Measurements from ENCODE around the gene OLA1. TPM values are rescaled to one million over a fixed set of nuclear protein-coding genes. Genes with fewer than 3 reads are reported as not detected.
A peak's percentile ranks its signal among the peaks of the same experiment; 100 is the strongest.

The OLA1 gene
- total and polyA plus RNA-seq, 2 of the 4 experiments (the other 2 are of a cell fraction), result 54.7 to 71.2 TPM

- no peak for TF ChIP-seq POLR2A (IDR thresholded peaks at IDR 0.05; ENCODE audit: low read depth, low read length)
Measured at GRCh38 chr2:174248998-174249592, 763 bp upstream of the OLA1 start (continued).

DNA sequence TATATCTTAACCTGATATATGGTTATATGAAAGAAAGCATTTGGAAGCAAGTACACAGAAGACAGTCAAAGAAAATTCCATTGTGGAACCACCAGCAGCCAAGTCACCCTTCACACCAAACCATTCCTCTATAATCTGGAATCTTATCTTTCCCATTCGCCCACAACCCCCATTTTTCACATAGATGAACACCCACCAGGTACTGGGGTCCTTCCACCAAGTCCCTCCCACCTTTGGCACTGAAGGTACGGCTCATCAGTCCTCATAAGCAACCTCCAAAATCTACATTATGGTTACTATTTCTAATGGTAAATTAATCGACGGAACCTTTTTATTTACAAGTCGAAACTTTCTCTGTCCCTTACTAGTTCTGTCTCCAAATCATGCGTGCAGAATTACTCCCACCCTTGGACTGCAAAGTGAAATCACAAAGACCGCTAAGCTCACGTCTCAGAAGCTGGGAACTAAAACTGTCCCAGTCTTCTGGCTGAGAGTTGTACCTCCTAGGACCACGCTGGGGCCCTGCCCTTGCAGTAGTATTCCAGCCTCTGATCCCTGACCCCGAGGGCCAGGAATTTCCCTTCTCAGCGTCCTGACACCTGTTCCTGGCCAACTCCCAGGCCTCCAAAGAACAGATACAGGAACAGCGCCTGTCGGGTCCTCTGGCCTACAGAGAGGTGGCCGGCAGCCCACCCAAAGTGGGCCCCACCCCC lies 702 bp downstream of the OLA1 start:
- H3K18ac ChIP-seq (ENCODE audit: low read depth, low read length), result no peak overlapping the region
- H2BK5ac ChIP-seq (ENCODE audit: low read depth, low read length, poor library complexity, severe bottlenecking), result peak overlapping the region; percentile 41
- H2AK9ac ChIP-seq (replicated peaks; ENCODE audit: low read depth, low read length, poor library complexity), result peak overlapping the region; percentile 2
- no TSS peak for BruUV-seq (replicated peaks)
- no peaks in the 10 kb centered on the region for H3K4me1 ChIP-seq (ENCODE audit: control insufficient read depth, insufficient read depth, low read length)
- no peaks in the 10 kb centered on the region for H3K27me3 ChIP-seq (ENCODE audit: control insufficient read depth, insufficient read depth, low read length)
- intact Hi-C loops (cut with micrococcal nuclease), result loop anchor here (10.0 kb wide), 2 partner anchors 193 to 283 kb away; partner anchors contain the start of gene SP3
- no peak overlapping the region for H2BK120ac ChIP-seq (ENCODE audit: low read depth, low read length)
- peak overlapping the region; percentile 94 for H2AFZ ChIP-seq (replicated peaks; ENCODE audit: low read length, poor library complexity)
- no peak overlapping the region for H2BK15ac ChIP-seq (ENCODE audit: low read depth, low read length)
- H3K36me3 ChIP-seq (ENCODE audit: control insufficient read depth, insufficient read depth, low read length), result peaks cover 2% of the 10 kb centered on the region; the same call in 1 of the 2 replicates
- peak overlapping the region; percentile 89 for H3K4me3 ChIP-seq (ENCODE audit: insufficient read depth, low read depth, low read length)
- peaks cover 21 to 31% of the 10 kb centered on the region in 2 experiments for H3K79me1 ChIP-seq (ENCODE audit: low read depth in 1 of 2, low read length in 2 of 2)
- H3K4ac ChIP-seq (ENCODE audit: low read depth, low read length), result peak overlapping the region; percentile 9; the same call in 1 of the 2 replicates
- H2BK20ac ChIP-seq (ENCODE audit: low read depth, low read length), result no peak overlapping the region
- peaks cover 5% of the 10 kb centered on the region; the same call in 1 of the 2 replicates for H4K20me1 ChIP-seq (ENCODE audit: insufficient read depth, low read length)
- DNase-seq (peak; percentile 18), ATAC-seq (ENCODE audit: low read depth) (no peak; the same call in none of the 2 replicates)
- TF ChIP-seq MAZ (IDR thresholded peaks at IDR 0.05; ENCODE audit: borderline replicate concordance, low read depth, low read length), result no peak
- no peak for TF ChIP-seq RFX5 (IDR thresholded peaks at IDR 0.05; ENCODE audit: low read depth, low read length)
- no peak for TF ChIP-seq SMC3 (IDR thresholded peaks at IDR 0.05; ENCODE audit: low read depth, low read length)
- TF ChIP-seq CTCF (conservative IDR thresholded peaks at IDR 0.05; ENCODE audit: low read depth, low read length), result no peak
- no peak for TF ChIP-seq NFE2L2 (IDR thresholded peaks at IDR 0.05; ENCODE audit: low read depth, low read length)
- TF ChIP-seq FOS (IDR thresholded peaks at IDR 0.05; ENCODE audit: low read depth, low read length), result no peak
- TF ChIP-seq ELK1 (IDR thresholded peaks at IDR 0.05; ENCODE audit: borderline replicate concordance, low read depth, low read length), result no peak
- no peak for TF ChIP-seq MAFK (IDR thresholded peaks at IDR 0.05; ENCODE audit: low read depth, low read length)
- no peak for TF ChIP-seq CEBPB (IDR thresholded peaks at IDR 0.05; ENCODE audit: low read depth, low read length)
- no peak for TF ChIP-seq BHLHE40 (IDR thresholded peaks at IDR 0.05; ENCODE audit: low read depth, low read length)
- no peak for TF ChIP-seq POLR2A (IDR thresholded peaks at IDR 0.05; ENCODE audit: low read depth, low read length)
- TF ChIP-seq RAD21 (IDR thresholded peaks at IDR 0.05; ENCODE audit: low read length), result no peak
- peak overlapping the region; percentile 62; the same call in 1 of the 2 replicates for H3K23ac ChIP-seq (ENCODE audit: low read depth, low read length)
- H4K91ac ChIP-seq (ENCODE audit: insufficient read depth, low read depth, low read length), result no peak overlapping the region
- no peak overlapping the region; the same call in 1 of the 2 replicates for H3K56ac ChIP-seq (ENCODE audit: extremely low read depth, insufficient read depth, low read length)
- peak overlapping the region; percentile 95 for H3K4me2 ChIP-seq (ENCODE audit: low read depth, low read length)
- peak overlapping the region; percentile 63 for H3K9ac ChIP-seq (ENCODE audit: low read depth, low read length)
- peak overlapping the region; percentile 8; the same call in 1 of the 2 replicates for H2AK5ac ChIP-seq (ENCODE audit: low read depth, low read length)
- no peaks in the 10 kb centered on the region for H3K9me1 ChIP-seq (ENCODE audit: insufficient read depth, low read length)
- dilution Hi-C loops (cut with HindIII; ENCODE audit: low sequenced_read_pairs, unreplicated experiment), result no loop called here
- WGBS, 2 experiments (ENCODE audit: extremely low coverage in 2 of 2, insufficient read length in 1 of 2), result 0% methylated on average over 4 of the region's 14 CpGs; no CpG with 5 or more reads in 1 of the 2 experiments
- in situ Hi-C loops (cut with MboI; ENCODE audit: low sequenced_read_pairs), result no loop called here
- peak overlapping the region; percentile 71 for H3K27ac ChIP-seq (ENCODE audit: insufficient read depth, low read length)
- H4K5ac ChIP-seq (ENCODE audit: low read depth, low read length), result no peak overlapping the region
- H3K9me3 ChIP-seq (ENCODE audit: control insufficient read depth, insufficient read depth, low read length), result no peaks in the 10 kb centered on the region
- ChIA-PET CTCF (no interaction called here), POLR2A (ENCODE audit: unreplicated experiment) (no interaction called here)
- H3K14ac ChIP-seq (replicated peaks; ENCODE audit: low read depth, low read length), result peak overlapping the region; percentile 54
- H4K8ac ChIP-seq (ENCODE audit: low read depth in 2 of 2, low read length in 2 of 2), result peak overlapping the region; percentile 9 to 39; a peak in 2 of 4 replicates

Data from IMR-90 (cell line).